ENCODE results near the gene IQCN. TPM values are rescaled to one million over a fixed set of nuclear protein-coding genes. Genes with fewer than 3 reads are reported as not detected.

The IQCN gene
- polyA plus RNA-seq, 4 donors = 4.6 to 7.2 (median 5.5) TPM

DNA sequence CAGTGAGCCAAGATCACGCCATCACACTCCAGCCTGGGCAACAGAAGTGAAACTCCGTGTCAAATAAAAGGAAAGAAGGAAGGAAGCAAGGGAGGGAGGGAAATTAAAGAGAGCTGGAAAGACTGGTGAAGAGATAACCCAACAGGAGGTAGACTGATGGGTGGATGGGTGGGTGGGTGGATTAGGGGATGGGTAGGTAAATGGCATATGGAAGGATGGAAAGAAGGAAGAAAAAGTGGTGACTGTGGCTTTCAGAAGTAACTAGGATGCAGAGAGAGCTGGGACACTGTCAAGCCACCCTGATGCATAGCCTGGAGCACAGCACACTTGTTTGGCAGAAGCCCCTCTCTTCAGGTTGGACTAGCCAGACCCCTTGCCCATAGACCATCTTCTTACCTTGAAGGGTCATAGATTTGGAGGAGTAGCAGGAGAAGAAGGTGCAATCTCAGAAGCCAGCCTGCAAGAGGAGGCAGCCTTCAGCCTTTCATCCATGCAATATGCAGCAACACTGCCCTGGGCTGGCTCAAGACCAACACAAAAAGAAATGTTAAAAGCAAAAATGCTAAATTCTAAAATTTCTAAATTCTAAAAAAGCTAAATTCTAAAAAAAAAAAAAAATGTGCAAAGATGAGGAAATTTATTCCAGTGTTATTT, 5.1 kb downstream of the IQCN start:
- no peak for DNase-seq (ENCODE audit: low read depth in 4 of 4, low spot score in 3 of 4)

DNA sequence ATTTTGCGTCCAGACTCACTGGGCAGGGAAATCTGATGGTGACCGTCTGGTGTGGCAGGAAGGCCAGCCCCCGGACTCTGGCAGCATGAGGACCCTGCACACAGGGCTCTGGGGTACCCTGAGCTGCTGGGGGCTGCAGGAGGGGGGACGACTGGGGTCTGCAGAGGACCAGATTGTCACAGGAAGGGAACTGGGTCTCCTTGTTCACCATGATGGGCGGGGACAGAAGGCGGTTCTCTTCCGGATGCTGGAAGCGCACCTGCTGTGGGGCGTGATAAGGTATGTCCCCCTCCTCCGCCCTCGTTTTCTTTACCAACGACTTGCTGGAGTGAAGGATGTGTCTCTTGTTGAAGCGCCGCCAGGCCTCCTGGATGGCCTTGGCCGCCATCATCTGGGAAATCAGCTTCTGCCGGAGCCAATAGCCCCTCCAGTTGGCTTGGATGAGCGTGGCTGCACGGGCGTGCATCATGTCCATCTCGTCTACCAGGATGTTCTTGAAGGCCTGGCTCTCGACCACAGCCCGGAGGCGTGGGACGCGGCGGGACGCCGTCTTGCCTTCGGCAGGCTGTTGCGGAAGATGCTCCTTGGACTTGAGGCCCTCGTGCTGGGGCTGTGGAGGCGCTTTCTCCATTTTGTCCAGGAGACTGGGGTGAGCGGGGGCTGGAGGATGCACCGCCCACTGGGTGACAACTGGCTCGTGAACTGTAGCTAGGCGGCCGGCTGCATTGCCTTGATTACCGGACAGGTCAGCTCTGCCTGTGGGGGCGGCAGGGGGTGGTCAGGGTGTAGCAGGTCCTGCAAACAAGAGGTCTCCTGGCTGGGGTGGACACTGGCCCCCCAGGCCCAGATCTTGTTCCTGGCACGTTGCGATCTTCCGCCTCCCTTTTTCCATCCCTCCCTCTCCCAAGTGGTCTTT, 7.2 kb downstream of the IQCN start:
- DNase-seq (ENCODE audit: low read depth in 4 of 4, low spot score in 3 of 4) = no peak

DNA sequence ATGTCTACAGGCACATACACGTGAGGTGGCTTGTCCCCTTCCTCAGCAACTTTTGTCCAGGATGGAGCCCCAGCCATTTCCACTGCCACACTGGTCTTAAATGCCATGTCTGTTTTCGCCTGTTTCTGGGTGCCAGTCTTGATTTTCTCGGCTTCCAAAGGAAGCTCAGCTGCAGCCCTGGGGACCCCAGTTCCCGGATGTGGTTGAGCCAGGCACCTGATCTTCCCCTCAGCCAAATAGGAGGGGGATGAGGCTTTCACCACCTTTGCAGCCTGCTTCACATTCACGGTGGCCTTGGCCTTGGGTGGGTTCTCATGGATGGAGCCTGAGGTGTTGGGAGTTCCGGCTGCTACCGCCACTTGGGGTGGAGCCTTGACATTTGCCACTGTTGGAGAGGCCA, 8.7 kb downstream of the IQCN start:
- no peak for DNase-seq (ENCODE audit: low read depth in 4 of 4, low spot score in 3 of 4)

DNA sequence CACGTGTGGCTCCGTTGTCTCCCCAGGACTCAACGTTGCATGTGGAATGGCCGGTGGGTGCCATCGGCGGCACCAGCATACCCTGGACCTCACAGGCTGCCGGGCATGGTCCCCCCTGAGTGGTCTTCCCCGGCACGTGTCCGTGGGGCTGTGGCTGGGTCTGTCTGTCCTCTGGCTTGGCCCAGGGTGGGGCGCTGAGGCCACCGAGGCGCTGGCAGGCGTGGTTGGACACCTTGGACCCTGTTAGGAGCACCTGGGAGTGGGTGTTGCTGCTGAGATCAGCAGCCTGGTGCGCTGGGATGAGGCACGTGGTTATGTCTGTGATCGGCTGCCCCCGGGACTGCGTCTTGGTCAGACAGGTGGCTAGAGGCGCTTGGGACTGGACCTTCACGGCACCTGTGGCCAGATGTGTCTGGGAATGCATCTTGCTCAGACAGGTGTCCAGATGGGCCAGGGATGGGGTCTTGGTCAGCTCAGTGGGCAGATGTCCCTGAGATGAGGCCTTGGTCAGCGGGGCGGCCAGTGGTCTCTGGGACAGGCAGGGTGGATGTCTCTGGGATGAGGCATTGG, 9.2 kb downstream of the IQCN start:
- no peak for DNase-seq (ENCODE audit: low read depth in 4 of 4, low spot score in 3 of 4)

DNA sequence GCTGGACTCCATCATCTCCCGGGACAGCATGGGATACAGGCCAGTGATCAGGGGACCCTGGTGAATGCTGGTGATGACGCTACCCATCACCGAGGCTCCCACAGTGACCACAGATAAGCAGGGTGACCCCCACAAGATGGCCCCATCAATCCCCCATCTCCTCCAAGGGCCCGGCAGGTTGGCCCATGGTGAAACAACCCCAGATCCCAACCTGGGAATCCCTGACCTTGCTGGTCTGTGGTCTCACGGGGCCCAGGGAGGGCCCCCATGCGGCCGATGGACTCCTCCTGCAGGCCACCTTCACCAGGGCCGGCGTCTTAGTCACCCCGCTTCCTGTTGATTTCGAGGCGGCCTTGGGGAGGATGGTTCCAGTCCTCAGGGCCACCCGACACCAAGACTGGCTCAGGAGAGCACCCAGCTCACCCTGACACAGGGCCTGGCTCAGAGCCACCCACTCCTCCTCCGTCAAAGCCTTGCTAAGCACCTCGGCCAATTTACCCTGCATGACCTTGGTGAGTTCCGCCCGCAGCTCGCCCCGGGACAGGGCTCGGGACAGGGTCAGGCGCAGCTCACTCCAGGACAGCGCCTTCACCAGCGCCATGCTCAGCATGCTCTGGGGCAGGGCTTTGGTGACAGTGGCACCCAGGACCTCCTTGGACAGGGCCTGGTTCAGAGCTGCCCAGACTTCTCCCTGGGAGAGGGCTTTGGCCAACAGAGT, 10.0 kb downstream of the IQCN start:
- no peak for DNase-seq (ENCODE audit: low read depth in 4 of 4, low spot score in 3 of 4)

DNA sequence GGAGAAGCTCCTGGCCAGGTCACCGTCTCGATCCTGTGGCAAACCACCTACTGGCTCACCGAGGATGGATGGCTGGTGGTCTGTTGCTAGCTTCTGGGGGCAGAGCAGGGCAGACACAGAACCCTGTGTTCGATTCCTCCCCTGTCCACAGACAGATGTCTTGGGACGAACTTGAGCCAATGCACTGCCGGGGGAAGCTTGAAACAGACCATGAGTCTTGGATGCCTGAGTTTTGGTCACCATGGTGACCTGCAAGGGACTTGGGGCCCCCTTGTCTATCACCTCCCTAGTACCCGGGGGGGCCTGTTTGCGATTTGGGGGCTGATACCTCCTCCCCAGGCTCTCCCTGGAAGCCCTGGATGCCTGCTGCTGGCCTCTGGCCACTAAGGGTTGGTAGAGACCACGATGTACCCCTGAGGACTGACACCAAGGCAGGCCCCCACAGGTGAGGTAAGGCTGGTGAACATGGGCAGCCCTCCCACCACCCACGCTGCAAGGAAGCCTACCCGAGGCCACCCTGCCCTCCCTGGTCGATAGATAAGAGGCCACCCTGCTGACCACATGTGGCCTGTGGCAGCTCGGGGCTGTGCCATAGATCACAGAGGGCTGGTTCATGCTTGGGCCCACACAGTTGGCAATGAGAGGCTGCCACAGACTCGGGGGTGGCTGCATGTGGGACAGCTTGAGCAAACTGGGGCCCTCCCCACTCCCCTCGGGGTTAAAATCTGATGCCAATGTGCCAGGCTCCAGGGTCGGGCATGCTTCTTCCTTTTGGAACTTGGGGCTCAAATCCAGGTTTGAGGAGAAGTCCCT, 10.7 kb downstream of the IQCN start:
- DNase-seq (ENCODE audit: low read depth in 4 of 4, low spot score in 3 of 4) = no peak

DNA sequence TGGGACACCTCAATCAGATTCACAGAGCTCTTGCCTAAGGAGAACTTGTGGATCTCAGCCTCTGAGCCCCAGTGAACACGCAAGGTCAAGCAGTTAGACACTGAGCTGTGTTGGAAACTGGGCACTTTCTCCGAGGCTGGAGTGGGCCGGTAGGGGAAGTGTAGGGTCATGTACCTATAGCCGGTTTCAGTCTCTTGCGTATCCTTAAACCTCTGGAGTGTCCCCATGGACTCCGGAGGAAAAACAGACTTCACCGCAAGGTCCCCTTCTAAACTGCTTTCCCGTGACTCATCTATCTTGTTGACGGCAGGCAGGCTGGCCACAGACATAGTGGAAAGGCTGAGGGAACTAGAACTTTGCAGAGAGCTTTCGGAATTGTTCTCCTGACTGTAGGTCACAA, 11.3 kb downstream of the IQCN start:
- no peak for DNase-seq (ENCODE audit: low read depth in 4 of 4, low spot score in 3 of 4)

DNA sequence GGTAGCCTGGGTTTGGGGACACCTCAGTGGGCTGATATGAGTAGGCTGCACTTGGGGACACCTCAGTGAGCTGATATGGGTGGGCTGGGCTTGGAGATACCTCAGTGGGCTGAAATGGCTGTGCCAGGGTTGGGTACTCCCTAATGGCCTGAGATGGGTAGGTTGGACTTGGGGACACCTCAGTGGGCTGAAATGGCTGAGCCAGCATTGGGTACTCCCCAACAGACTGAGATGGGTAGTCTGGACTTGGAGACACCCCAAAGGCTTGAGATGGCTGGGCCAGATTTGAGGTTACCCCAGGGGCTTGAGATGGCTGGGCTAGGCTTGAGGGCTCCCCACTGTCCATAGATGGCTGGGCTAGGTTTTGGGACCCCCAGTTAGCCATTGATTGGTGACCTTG, 12.1 kb downstream of the IQCN start:
- no peak for DNase-seq (ENCODE audit: low read depth in 4 of 4, low spot score in 3 of 4)

DNA sequence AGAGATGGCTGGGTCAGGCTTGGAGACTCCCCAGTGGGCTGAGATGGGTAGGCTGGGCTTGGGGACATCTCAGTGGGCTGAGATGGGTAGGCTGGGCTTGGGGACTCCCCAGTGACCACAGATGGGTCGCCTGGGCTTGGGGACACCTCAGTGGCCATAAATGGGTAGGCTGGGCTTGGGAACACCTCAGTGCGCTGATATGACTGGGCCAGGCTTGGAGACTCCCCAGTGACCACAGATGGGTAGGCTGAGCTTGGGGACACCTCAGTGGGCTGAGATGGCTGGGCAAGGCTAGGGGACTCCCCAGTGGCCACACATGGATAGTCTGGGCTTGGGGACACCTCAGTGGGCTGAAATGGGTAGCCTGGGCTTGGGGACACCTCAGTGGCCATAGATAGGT, 12.8 kb downstream of the IQCN start:
- no peak for DNase-seq (ENCODE audit: low read depth in 4 of 4, low spot score in 3 of 4)

DNA sequence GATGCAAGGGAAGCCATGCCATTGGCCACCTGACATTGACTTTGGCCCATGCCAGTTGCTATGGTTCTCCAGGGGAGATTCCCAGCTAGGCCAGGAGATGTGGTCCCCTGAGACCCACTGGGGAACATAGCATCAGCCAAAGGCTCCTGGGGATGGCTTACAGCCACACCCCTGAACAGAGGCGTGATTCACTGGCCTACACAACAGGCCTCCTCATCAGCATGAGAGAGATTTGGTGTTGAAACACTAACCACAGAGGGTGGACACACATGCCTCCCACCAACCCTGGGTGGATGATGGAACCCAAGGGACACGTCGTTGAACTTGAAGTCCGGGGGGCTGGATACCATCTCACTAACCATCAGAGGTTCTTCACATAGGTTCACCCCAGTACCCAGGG, 14.4 kb downstream of the IQCN start:
- DNase-seq (ENCODE audit: low read depth in 4 of 4, low spot score in 3 of 4) = no peak

DNA sequence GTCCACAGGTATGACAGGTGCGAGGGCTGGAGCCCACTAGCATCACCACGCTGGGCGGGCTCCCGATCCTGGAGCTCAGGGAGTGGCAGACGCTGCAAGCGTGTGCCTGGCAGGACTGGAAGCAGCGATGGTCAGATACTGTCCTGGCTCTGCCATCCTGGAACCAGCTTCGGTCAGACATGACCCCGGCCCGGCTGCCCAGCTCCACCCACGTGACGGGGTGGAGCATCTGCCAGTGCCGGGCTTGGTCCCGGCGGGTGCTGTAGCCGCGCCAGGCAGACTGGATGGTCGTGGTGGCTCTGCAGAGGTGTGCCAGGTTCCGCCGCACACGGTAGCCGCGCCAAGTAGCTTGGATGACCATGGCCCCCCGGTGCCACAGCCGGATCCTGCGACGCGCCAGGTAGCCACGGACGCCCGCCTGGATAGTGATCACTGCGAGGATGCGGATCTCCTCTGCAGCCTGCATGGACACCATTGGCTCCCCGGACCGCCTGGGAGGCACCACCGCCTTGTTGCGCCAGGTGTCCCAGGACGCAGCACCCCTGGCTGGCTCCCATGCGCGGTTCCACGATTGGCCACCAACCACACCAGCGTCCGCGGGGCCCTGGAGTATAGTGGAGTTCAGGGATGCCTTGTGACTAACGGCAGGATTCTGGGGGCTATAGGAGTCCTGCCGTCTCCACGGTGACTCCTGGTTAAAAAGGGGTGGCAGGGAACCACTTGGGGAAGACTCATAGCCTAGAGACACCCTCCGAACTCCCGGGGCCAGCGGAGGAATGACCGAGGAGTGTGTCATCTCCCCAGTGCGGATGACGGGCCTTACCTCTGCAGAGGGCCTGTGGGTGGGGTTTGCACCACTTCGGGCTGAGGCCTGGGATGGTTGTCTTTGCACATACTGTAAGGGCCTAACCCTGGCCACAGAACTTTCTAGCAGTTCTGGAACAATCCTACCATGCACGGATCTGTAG, 16.5 kb downstream of the IQCN start:
- no peak for DNase-seq (ENCODE audit: low read depth in 4 of 4, low spot score in 3 of 4)

DNA sequence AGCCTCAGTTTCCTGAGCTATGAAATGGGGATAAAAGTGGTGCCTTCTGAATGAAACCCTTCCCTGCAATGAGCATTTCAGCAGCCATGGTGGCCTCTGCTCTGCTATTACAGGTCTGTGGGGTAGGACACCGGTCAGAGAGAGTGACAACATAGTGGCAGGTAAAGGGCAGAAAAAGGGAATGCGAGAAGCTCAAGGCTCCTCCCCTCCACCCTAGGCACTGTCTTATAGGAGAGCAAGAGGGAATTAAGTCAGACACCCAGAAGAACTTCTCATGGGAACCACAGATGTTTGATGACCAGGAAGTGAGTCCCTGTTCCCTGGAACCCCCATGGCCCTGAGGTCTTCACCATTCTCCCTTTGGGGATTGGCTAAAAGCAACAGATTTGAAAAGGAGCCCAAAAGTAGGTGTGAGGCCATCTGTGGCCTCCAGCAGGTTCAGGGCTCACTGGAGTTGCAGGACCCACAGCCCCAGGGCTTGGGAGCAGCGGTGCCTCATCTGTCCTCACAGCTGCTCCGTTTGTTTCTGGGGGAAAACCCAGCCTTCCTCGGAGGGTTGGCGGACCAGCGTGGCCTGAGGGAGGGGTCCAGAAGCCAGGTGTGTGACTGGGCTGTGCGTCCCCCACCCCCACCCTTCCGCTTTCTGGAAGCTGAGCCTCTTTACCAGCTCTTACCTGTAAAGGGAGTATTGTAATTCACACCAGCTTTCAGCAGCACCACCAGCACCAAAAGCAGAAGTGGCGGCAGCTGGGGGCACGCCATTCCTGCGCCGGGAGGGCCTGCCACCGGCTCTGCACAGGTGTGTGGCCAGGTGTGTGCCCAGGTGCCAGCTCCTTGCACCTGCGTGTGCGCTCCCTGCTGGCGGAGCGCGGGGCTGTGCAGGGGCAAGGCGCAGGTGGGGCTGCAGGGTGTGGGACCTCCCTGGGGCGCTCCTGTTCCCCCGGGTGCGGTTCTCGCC, 19.4 kb downstream of the IQCN start:
- no peak for DNase-seq (ENCODE audit: low read depth in 4 of 4, low spot score in 3 of 4)

DNA sequence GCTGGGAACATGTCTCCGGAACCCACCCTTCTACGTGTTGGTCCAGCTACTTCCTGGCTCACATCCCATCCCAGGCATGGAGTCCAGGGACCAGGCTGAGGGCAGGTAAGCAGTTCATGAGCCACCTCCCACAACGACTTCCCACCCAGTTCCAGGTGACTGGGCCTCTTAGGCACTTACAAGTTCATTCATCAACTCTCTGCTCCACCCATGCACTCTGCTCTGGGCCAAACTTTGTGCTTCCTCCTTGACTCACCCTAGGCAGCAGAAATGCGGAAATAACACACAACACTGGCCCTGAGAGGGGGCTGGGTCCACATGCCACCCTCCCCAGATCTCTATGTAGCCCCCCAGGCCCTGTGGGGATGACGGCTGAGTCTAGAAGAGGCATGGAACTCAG, 20.5 kb downstream of the IQCN start:
- DNase-seq (ENCODE audit: low read depth in 4 of 4, low spot score in 3 of 4) = no peak

DNA sequence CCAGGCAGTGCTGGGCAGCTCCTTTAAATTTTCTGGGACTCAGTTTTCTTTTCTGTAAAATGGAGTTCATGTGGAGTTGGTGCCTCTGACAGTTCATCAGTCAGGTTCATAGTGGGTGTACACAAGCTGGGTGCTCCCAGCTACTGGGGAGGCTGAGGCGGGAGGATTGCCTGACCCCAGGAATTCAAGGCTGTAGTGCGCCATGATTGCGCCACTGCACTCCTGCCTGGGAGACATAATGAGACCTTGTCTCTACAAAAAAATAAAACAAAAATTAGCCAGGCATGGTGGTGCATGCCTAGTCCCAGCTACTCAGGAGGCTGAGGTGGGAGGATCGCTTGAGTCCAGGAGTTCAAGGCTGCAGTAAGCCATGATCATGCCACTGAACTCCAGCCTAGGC, 21.1 kb downstream of the IQCN start:
- no peak for DNase-seq (ENCODE audit: low read depth in 4 of 4, low spot score in 3 of 4)

DNA sequence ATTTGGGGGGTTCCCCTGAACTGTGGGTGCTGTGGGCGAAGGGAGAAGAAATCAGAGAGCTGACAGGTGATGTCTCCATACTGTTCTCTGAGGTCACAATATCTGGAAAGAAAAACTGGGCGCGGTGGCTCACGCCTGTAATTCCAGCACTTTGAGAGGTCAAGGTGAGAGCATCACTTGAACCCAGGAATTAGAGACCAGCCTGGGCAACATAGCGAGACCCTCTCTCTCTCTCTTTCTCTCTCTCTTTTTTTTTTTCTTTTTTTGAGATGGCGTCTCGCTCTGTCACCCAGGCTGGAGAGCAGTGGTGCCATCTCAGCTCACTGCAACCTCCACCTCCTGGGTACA, 21.9 kb downstream of the IQCN start:
- no peak for DNase-seq (ENCODE audit: low read depth in 4 of 4, low spot score in 3 of 4)

DNA sequence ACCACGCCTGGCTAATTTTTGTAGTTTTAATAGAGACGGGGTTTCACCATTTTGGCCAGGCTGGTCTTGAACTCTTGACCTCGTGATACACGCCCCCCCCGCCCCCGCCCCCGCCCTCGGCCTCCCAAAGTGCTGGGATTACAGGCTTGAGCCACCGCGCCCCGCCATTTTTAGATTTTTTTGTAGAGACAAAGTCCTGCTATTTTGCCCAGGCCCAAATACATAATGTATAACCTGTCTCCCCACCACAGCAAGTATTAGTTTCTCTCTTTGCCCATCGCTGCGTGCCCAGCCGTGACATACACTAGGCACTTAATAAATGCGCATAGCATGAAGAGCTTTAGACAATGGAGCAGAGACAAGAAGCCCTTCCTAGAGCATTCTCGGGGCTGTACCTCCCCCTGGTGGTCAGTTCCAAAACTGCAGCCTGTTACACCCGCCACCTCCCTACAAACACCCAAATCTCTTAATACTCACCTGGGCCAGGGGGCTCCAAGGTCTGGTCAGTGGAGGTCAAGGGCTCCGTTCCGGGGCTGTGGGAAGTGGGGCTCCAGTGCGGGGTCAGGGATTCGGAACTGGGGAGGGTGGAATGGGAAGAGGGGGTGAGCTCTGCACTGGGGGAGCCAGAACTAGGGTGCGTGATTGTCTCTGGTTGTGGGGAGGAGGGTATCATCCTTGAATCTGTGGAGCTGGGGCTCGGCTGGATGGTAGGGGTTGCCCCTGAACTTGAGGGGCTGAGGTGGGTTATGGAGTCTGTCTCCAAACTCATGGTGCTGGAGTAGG, 22.5 kb downstream of the IQCN start:
- DNase-seq (ENCODE audit: low read depth in 4 of 4, low spot score in 3 of 4) = peak in 2 of 4 donors; percentile 45 to 68

DNA sequence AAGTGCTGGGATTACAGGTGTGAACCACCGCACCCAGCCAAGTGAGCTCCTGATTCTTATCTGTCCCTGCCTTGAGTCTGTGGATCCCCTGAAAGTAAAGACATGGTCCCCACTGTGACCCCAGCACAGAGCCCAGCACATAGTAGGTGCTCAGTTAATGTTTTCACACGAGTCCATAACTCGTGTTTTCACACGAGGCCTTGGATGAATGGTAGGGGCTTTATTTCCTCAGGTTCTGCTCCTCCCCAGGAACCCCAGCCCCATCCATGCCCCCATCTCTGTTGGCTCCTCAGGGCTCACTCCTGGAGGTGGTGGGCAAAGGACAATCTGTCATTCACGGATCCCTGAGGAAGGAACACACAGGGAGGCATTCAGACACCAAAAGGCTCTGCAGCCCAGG, 24.4 kb downstream of the IQCN start:
- DNase-seq (ENCODE audit: low read depth in 4 of 4, low spot score in 3 of 4) = no peak

All from right renal pelvis (tissue), 4 donors.